HCT116 (cell line): ENCODE results near the gene GRM8. TPM values are rescaled to one million over a fixed set of nuclear protein-coding genes. Genes with fewer than 3 reads are reported as not detected.

Source experiments
- ATAC-seq: fragments of 200-7000 bp; cut with Tn5 transposase; 2 replicates; pipeline ENCODE4 v1.9.1; 2020; ENCODE audit warnings: mild to moderate bottlenecking, moderate library complexity
- BruUV-seq: library from RNA; stranded (reverse); fragments of 400-500 nt; replicated peaks from 2 replicates; lab custom pipeline; 2021; lab: Mats Ljungman, UMichigan
- CTCF ChIA-PET: fragments of 300-600 bp; sonication (Branson Sonifier 250); formaldehyde crosslinking; loops from one replicate; lab custom pipeline; 2021; ENCODE audit warnings: antibody characterized with exemption; lab: Charles Lee
- POLR2A ChIA-PET: fragments of 300-600, 350-600 bp; sonication (Branson Sonifier 250); formaldehyde crosslinking; loops from one replicate; lab custom pipeline; 2021; ENCODE audit warnings: antibody characterized with exemption; lab: Charles Lee
- RAD21 ChIA-PET, 2 experiments: fragments of 300-600 bp; sonication (Branson Sonifier 250); formaldehyde crosslinking; loops; one replicate each; lab custom pipeline; 2023; ENCODE audit warnings: low total read pairs in 2 of 2; ENCODE audit not compliant: uncharacterized antibody in 2 of 2, unreplicated experiment in 2 of 2, low non-redundant PET in 1 of 2; lab: Charles Lee
- DNase-seq: peaks from one replicate; pipeline ENCODE4 v3.0.0-alpha.2; 2010; ENCODE audit warnings: low read depth, low spot score
- H2AFZ ChIP-seq: fragments of 200-600 bp; shearing (Covaris generic), sonication (generic); 2 replicates; pipeline ENCODE4 v1.6.1; 2017; ENCODE audit warnings: low read depth, mixed run types, mixed read lengths, antibody characterized with exemption, low read length; ENCODE audit not compliant: poor library complexity, severe bottlenecking
- H3K27ac ChIP-seq: 2 replicates; pipeline ENCODE4 v1.5.1; 2012; ENCODE audit warnings: low read depth, low read length
- H3K27me3 ChIP-seq: fragments of 200-600 bp; sonication (generic); 2 replicates; pipeline ENCODE4 v1.6.1; 2016; ENCODE audit warnings: mixed run types, low read length, mixed read lengths; ENCODE audit not compliant: insufficient read depth
- H3K36me3 ChIP-seq, 2 experiments: fragments of 200-500 bp in 1 of 2; fragments of 200-600 bp in 1 of 2; sonication (Bioruptor generic) in 1 of 2; sonication (generic) in 1 of 2; 2 replicates each; pipeline versions ENCODE4 v1.5.1 to v1.6.1; 2014 to 2016; ENCODE audit warnings: low read length in 2 of 2, inconsistent platforms in 1 of 2, mixed read lengths in 1 of 2, mixed run types in 1 of 2; ENCODE audit not compliant: insufficient read depth in 2 of 2, control insufficient read depth in 1 of 2
- H3K4me1 ChIP-seq, 2 experiments: fragments of 200-600 bp in 1 of 2; sonication (generic) in 1 of 2; 2 replicates each; pipeline versions ENCODE4 v1.5.1 to v1.6.1; 2012 to 2017; ENCODE audit warnings: low read length in 2 of 2, inconsistent platforms in 1 of 2, mild to moderate bottlenecking in 1 of 2, mixed read lengths in 1 of 2, mixed run types in 1 of 2, moderate library complexity in 1 of 2; ENCODE audit not compliant: insufficient read depth in 2 of 2, control insufficient read depth in 1 of 2
- H3K4me2 ChIP-seq: fragments of 200-600 bp; sonication (generic); 2 replicates; pipeline ENCODE4 v1.6.1; 2017; ENCODE audit warnings: mixed run types, low read length, mixed read lengths
- H3K4me3 ChIP-seq, 2 experiments: fragments of 200-600 bp in 1 of 2; sonication (generic) in 1 of 2; replicated peaks in 1 of 2; 2 replicates each; pipeline ENCODE4 v1.5.1; 2011 to 2016; ENCODE audit warnings: low read length in 2 of 2, control low read depth in 1 of 2, low read depth in 1 of 2, mild to moderate bottlenecking in 1 of 2, mixed read lengths in 1 of 2, mixed run types in 1 of 2
- H3K79me2 ChIP-seq: fragments of 200-600 bp; sonication (generic); 2 replicates; pipeline ENCODE4 v1.6.1; 2017; ENCODE audit warnings: mild to moderate bottlenecking, mixed run types, low read length, moderate library complexity, mixed read lengths; ENCODE audit not compliant: insufficient read depth
- H3K9ac ChIP-seq: fragments of 200-600 bp; sonication (generic); 2 replicates; pipeline ENCODE4 v1.6.1; 2016; ENCODE audit warnings: low read length, mixed read lengths
- H3K9me2 ChIP-seq: fragments of 200-600 bp; sonication (generic), shearing (Covaris generic); 2 replicates; pipeline ENCODE4 v1.6.1; 2017; ENCODE audit warnings: mixed run types, mild to moderate bottlenecking, moderate library complexity; ENCODE audit not compliant: insufficient read depth
- H3K9me3 ChIP-seq, 2 experiments: fragments of 200-500 bp in 1 of 2; fragments of 200-600 bp in 1 of 2; sonication (Bioruptor generic) in 1 of 2; sonication (generic) in 1 of 2; 2 replicates each; pipeline ENCODE4 v1.6.1; 2014 to 2017; ENCODE audit warnings: low read length in 2 of 2, mixed read lengths in 2 of 2, inconsistent platforms in 1 of 2, low read depth in 1 of 2, mild to moderate bottlenecking in 1 of 2, mixed run types in 1 of 2, moderate library complexity in 1 of 2; ENCODE audit not compliant: control insufficient read depth in 1 of 2, insufficient read depth in 1 of 2
- H4K20me1 ChIP-seq: fragments of 200-600 bp; sonication (generic), shearing (Covaris generic); 2 replicates; pipeline ENCODE4 v1.6.1; 2017; ENCODE audit warnings: mixed run types, mild to moderate bottlenecking, moderate library complexity; ENCODE audit not compliant: insufficient read depth
- ATF3 ChIP-seq: IDR thresholded peaks from 2 replicates; pipeline ENCODE4 v1.6.1; 2012
- CEBPB ChIP-seq: IDR thresholded peaks from 2 replicates; pipeline ENCODE4 v1.6.1; 2012; ENCODE audit warnings: low read depth
- EGR1 ChIP-seq: IDR thresholded peaks from 2 replicates; pipeline ENCODE4 v1.6.1; 2012; ENCODE audit warnings: low read depth
- EZH2 ChIP-seq: fragments of 200-600 bp; sonication (generic); IDR thresholded peaks from 2 replicates; pipeline ENCODE4 v1.6.1; 2017; ENCODE audit warnings: antibody characterized with exemption, mixed run types
- FOSL1 ChIP-seq: IDR thresholded peaks from 2 replicates; pipeline ENCODE4 v1.6.1; 2012; ENCODE audit warnings: low read depth
- POLR2A ChIP-seq: IDR thresholded peaks from 2 replicates; pipeline ENCODE4 v1.7.0; 2011; ENCODE audit warnings: borderline replicate concordance; ENCODE audit not compliant: insufficient read depth, insufficient read length; ENCODE audit errors: extremely low read depth
- SP1 ChIP-seq: IDR thresholded peaks from 2 replicates; pipeline ENCODE4 v1.6.1; 2012; ENCODE audit warnings: low read depth
- TCF7L2 ChIP-seq: IDR thresholded peaks from 2 replicates; pipeline ENCODE4 v1.7.0; 2011; ENCODE audit warnings: borderline replicate concordance, inconsistent platforms; ENCODE audit not compliant: insufficient read depth, insufficient read length; ENCODE audit errors: extremely low read depth
- ZFX ChIP-seq: fragments of 450-650 bp; IDR thresholded peaks from 2 replicates; pipeline ENCODE4 v1.6.1; 2017
- ZNF274 ChIP-seq: fragments of 200-500 bp; sonication (Bioruptor generic); IDR thresholded peaks from 2 replicates; pipeline ENCODE4 v1.6.1; 2014; ENCODE audit warnings: mild to moderate bottlenecking, low read depth, low read length, inconsistent platforms
- intact Hi-C: fragments of 100-400 bp; cut with micrococcal nuclease; formaldehyde crosslinking; loops from 2 replicates; pipeline ENCODE4 v1.10.0; 2022
- total RNA-seq: library from RNA; stranded (reverse); gene quantifications from one replicate; pipeline ENCODE4 v1.2.1, GENCODE V29; 2021; ENCODE audit not compliant: unreplicated experiment
- TF ChIP-seq, protein P1 (sequence below): IDR thresholded peaks from 2 replicates; pipeline ENCODE4 v1.6.1; 2011; ENCODE audit warnings: mild to moderate bottlenecking, low read length, moderate library complexity; ENCODE audit not compliant: insufficient replicate concordance; ENCODE audit errors: extremely low read depth
- TF ChIP-seq, protein P2 (sequence below), 3 experiments: fragments of 200-600 bp in 1 of 3; sonication (generic) in 1 of 3; IDR thresholded peaks in 2 of 3; conservative IDR thresholded peaks in 1 of 3; 2 replicates each; pipeline ENCODE4 v1.5.1; 2012 to 2017; ENCODE audit warnings: low read depth in 2 of 3, low read length in 2 of 3, antibody characterized with exemption in 1 of 3, borderline replicate concordance in 1 of 3, control low read depth in 1 of 3, mild to moderate bottlenecking in 1 of 3, mixed read lengths in 1 of 3, mixed run types in 1 of 3, moderate library complexity in 1 of 3; ENCODE audit not compliant: insufficient read depth in 1 of 3

Gene GRM8
- total RNA-seq, 1 experiment from 2014 or later: 0.05 TPM

DNA sequence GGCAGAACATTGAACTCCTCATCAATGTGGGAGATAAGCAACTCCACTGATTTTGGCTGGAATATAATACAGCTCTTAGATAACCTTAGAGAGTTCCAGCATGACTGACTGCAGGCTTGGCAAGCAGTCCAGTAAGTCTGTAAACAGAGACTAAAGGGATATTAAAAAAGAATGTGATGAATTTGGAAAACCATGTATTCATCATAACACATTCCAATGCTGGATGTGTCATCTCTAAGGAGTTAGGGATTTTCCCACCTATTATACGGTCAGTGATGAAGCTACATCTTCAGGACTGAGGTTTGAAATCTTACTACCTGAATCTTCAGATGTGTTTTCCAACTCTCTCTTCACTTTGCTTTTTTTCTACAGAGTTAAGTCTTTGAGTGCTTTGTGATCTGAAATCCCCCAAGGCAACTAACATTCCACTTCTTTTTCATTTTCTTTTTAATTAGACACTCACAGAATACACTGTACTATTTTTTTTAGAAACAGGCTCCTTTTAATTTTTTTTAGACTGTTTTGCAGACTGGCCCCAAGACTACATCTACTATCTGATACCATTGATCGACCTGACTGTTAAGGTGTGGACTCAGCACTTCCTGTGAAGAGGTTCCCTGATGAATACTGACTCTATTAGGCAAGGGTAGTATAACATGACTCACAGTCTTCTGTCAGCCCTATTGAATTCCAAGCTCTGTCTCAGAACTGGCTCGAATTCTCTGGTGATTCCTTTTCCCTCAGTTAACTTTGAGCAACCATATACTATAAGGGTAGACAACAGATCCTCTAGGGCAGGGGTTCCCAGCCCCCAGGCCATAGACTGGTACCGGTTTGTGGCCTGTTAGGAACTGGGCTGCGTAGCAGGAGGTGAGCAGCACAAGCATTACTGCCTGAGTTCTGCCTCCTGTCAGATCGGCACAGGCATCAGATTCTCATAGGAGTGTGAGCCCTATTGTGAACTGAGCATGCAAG is 678.2 kb downstream of the GRM8 start (continued):
- TF ChIP-seq, protein P1, sequence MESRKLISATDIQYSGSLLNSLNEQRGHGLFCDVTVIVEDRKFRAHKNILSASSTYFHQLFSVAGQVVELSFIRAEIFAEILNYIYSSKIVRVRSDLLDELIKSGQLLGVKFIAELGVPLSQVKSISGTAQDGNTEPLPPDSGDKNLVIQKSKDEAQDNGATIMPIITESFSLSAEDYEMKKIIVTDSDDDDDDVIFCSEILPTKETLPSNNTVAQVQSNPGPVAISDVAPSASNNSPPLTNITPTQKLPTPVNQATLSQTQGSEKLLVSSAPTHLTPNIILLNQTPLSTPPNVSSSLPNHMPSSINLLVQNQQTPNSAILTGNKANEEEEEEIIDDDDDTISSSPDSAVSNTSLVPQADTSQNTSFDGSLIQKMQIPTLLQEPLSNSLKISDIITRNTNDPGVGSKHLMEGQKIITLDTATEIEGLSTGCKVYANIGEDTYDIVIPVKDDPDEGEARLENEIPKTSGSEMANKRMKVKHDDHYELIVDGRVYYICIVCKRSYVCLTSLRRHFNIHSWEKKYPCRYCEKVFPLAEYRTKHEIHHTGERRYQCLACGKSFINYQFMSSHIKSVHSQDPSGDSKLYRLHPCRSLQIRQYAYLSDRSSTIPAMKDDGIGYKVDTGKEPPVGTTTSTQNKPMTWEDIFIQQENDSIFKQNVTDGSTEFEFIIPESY: no peak
- TF ChIP-seq SP1: 0 out of 2 replicates have a peak, but pooled peaks have one; percentile 13

GRCh38 chr7:126570845-126571244 is 681.9 kb downstream of the GRM8 start:
- intact Hi-C loops: no loop called here
- Histone ChIP-seq H3K36me3 (no peaks in the 10 kb centered on the region), H3K4me2 (no peak overlapping the region), H3K27me3 (no peaks in the 10 kb centered on the region), H3K9ac (no peak overlapping the region), H3K27ac (no peak overlapping the region), H3K79me2 (no peaks in the 10 kb centered on the region), H2AFZ (no peak overlapping the region), H4K20me1 (no peaks in the 10 kb centered on the region), H3K9me2 (0 out of 2 replicates have a peak, but pooled peaks cover 4% of the 10 kb centered on the region), H3K9me3 (no peaks in the 10 kb centered on the region), H3K4me1 (peaks cover 0 to 12% of the 10 kb centered on the region in 2 experiments; a peak in 2 of 4 replicates), H3K4me3 (no peak overlapping the region)
- ChIA-PET CTCF (no interaction called here), RAD21 (no interaction called here), POLR2A (no interaction called here)
- no TSS peak for BruUV-seq
- ATAC-seq (no peak), DNase-seq (no peak)
- TF ChIP-seq ZNF274 (no peak), ZFX (no peak), CEBPB (no peak), POLR2A (no peak), EGR1 (no peak), TCF7L2 (no peak), FOSL1 (no peak), EZH2 (no peak), ATF3 (no peak), SP1 (no peak)
- TF ChIP-seq, protein P1: no peak
- TF ChIP-seq, protein P2, sequence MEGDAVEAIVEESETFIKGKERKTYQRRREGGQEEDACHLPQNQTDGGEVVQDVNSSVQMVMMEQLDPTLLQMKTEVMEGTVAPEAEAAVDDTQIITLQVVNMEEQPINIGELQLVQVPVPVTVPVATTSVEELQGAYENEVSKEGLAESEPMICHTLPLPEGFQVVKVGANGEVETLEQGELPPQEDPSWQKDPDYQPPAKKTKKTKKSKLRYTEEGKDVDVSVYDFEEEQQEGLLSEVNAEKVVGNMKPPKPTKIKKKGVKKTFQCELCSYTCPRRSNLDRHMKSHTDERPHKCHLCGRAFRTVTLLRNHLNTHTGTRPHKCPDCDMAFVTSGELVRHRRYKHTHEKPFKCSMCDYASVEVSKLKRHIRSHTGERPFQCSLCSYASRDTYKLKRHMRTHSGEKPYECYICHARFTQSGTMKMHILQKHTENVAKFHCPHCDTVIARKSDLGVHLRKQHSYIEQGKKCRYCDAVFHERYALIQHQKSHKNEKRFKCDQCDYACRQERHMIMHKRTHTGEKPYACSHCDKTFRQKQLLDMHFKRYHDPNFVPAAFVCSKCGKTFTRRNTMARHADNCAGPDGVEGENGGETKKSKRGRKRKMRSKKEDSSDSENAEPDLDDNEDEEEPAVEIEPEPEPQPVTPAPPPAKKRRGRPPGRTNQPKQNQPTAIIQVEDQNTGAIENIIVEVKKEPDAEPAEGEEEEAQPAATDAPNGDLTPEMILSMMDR (IDR thresholded peaks at IDR 0.05 in 2 of 3, conservative IDR thresholded peaks at IDR 0.05 in 1 of 3; ENCODE audit: borderline replicate concordance in 1 of 3, insufficient read depth in 1 of 3, low read depth in 2 of 3, low read length in 2 of 3): no peak
